Measurements from ENCODE around the gene CHFR.
A peak's percentile ranks its signal among the peaks of the same experiment; 100 is the strongest.

CHFR gene

DNA sequence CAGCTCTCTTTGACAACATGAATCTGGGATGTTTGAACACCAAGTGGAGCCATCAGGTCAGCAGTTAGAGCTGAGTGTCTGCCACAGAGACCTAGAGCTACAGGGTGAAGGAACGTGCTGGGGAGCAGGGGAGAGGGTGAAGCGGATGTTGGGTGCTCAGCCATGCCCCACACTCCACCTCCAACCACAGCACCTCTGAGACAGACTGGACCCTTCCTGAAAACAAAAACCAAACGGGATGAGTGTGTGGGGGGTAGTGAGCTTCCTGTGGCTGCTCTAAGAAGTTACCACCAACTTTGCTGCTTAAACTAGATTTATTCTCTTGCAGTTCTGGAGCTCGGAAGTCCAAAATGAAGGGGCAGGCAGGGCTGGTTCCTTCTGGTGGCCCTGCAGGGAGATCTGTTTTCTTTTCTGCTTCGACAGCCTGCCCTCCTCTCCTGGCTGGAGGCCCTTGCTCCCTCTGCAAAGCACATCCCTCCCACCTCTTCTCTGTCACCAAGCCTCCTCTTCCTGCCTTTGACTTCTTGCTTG, 53.2 kb downstream of the CHFR start:
- peak overlapping the region in 9 of 11 experiments; percentile 44 to 84 (median 74); a peak in 17 of 22 replicates for H3K27ac ChIP-seq
- H3K4me1 ChIP-seq: peaks cover 56 to 67% (median 62%) of the 10 kb centered on the region in 10 experiments
- H3K9me3 ChIP-seq (replicated peaks in 1 of 11): no peaks in the 10 kb centered on the region
- H3K27me3 ChIP-seq: peaks cover 0 to 21% (median 0%) of the 10 kb centered on the region in 11 experiments; a peak in 5 of 22 replicates
- H3K9ac ChIP-seq: peak overlapping the region in 9 of 11 experiments; percentile 50 to 75 (median 67); a peak in 17 of 22 replicates
- peak overlapping the region; percentile 68 to 97 (median 89) for H3K4me2 ChIP-seq
- H3K36me3 ChIP-seq: peaks cover 0 to 40% (median 10%) of the 10 kb centered on the region in 11 experiments; a peak in 11 of 22 replicates
- no peak for TF ChIP-seq Cebpa-rat (IDR thresholded peaks at IDR 0.05)
- peaks cover 0 to 62% (median 19%) of the 10 kb centered on the region in 11 experiments; a peak in 16 of 22 replicates for H4K20me1 ChIP-seq
- peak overlapping the region in 7 of 10 experiments; percentile 8 to 59 (median 32); a peak in 7 of 20 replicates for H3K4me3 ChIP-seq

- H3K4me3 ChIP-seq: no peak overlapping the region
- H3K36me3 ChIP-seq: peaks cover 0 to 31% (median 4%) of the 10 kb centered on the region in 11 experiments; a peak in 7 of 22 replicates
- no peak for TF ChIP-seq Cebpa-rat (IDR thresholded peaks at IDR 0.05)
- H3K9me3 ChIP-seq (replicated peaks in 1 of 11): no peaks in the 10 kb centered on the region
- peaks cover 51 to 59% (median 54%) of the 10 kb centered on the region in 10 experiments for H3K4me1 ChIP-seq
- peak overlapping the region in 7 of 11 experiments; percentile 60 to 84 (median 74); a peak in 10 of 22 replicates for H3K27ac ChIP-seq
- peak overlapping the region in 9 of 11 experiments; percentile 82 to 97 (median 93); a peak in 15 of 22 replicates for H3K4me2 ChIP-seq
- peaks cover under 1 to 53% (median 13%) of the 10 kb centered on the region in 11 experiments; a peak in 16 of 22 replicates for H4K20me1 ChIP-seq
- H3K27me3 ChIP-seq: peaks cover 0 to 21% (median 0%) of the 10 kb centered on the region in 11 experiments; a peak in 5 of 22 replicates
- peak overlapping the region in 5 of 11 experiments; percentile 52 to 75 (median 67); a peak in 9 of 22 replicates for H3K9ac ChIP-seq
Measured at GRCh38 chr12:132833341-132833740, 54.1 kb downstream of the CHFR start.

DNA sequence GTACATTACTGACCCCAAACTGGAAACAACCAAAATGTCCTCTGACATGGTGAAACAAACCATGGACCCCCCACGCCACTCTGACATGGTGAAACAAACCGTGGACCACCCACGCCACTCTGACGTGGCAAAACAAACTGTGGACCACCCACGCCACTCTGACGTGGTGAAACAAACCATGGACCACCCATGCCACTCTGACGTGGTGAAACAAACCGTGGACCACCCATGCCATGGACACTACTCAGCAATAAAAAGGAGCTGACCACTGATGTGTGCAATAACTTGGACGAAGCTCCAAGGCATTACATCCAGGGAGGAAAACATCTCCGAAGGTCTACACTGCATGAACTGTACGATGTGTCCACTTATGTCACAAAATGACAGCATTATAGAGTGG, 55.6 kb downstream of the CHFR start:
- Histone ChIP-seq H3K36me3 (peaks cover 6 to 33% (median 10%) of the 10 kb centered on the region in 11 experiments), H3K4me2 (no peak overlapping the region), H3K9ac (no peak overlapping the region), H3K4me3 (no peak overlapping the region), H3K4me1 (peaks cover 46 to 57% (median 51%) of the 10 kb centered on the region in 10 experiments), H4K20me1 (peaks cover 6 to 50% (median 19%) of the 10 kb centered on the region in 11 experiments; a peak in 15 of 22 replicates), H3K27me3 (peaks cover 0 to 6% (median 0%) of the 10 kb centered on the region in 11 experiments; a peak in 5 of 22 replicates), H3K9me3 (replicated peaks in 1 of 11) (no peaks in the 10 kb centered on the region), H3K27ac (no peak overlapping the region)
- TF ChIP-seq Cebpa-rat (IDR thresholded peaks at IDR 0.05): no peak

GRCh38 chr12:132828706-132829534, 58.5 kb downstream of the CHFR start, which contains the start of gene GOLGA3:
Gene GOLGA3 (minus strand): TSS chr12:132828869. CDS start chr12:132822128, 6,741 bp downstream.
- Histone ChIP-seq H3K4me1 (peaks cover 28 to 47% (median 39%) of the 10 kb centered on the region in 10 experiments), H3K4me2 (peak within 1 kb of the TSS; percentile 90 to 99 (median 96)), H3K9me3 (replicated peaks in 1 of 11) (no peaks in the 10 kb centered on the region), H3K27me3 (no peaks in the 10 kb centered on the region), H3K9ac (peak within 1 kb of the TSS; percentile 93 to 100 (median 99)), H3K36me3 (peaks cover 32 to 62% (median 39%) of the 10 kb centered on the region in 11 experiments), H3K27ac (peak within 1 kb of the TSS; percentile 97 to 100 (median 100)), H4K20me1 (peaks cover 22 to 50% (median 39%) of the 10 kb centered on the region in 11 experiments; a peak in 18 of 22 replicates), H3K4me3 (peak within 1 kb of the TSS; percentile 79 to 96 (median 88))
- no peak for TF ChIP-seq Cebpa-rat (IDR thresholded peaks at IDR 0.05)

- Histone ChIP-seq H3K36me3 (peaks cover 33 to 64% (median 43%) of the 10 kb centered on the region in 11 experiments), H3K27ac (peak overlapping the region; percentile 97 to 100 (median 100)), H3K4me2 (peak overlapping the region; percentile 90 to 99 (median 96)), H4K20me1 (peaks cover 27 to 55% (median 45%) of the 10 kb centered on the region in 11 experiments; a peak in 18 of 22 replicates), H3K4me3 (peak overlapping the region; percentile 79 to 96 (median 88)), H3K4me1 (peaks cover 25 to 40% (median 34%) of the 10 kb centered on the region in 10 experiments), H3K27me3 (no peaks in the 10 kb centered on the region), H3K9ac (peak overlapping the region; percentile 93 to 100 (median 99)), H3K9me3 (replicated peaks in 1 of 11) (no peaks in the 10 kb centered on the region)
- no peak for TF ChIP-seq Cebpa-rat (IDR thresholded peaks at IDR 0.05)
Measured at GRCh38 chr12:132827763-132828703, 59.4 kb downstream of the CHFR start.

DNA sequence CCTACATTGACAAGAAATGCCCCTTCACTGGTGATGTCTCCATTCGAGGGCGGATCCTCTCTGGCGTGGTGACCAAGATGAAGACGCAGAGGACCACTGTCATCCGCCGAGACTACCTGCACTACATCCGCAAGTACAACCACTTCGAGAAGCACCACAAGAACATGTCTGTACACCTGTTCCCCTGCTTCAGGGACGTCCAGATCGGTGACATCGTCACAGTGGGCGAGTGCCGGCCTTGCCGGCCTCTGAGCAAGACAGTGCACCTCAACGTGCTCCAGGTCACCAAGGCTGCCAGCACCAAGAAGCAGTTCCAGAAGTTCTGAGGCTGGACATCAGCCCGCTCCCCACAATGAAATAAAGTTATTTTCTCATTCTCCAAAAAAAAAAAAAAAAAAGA, 61.5 kb downstream of the CHFR start:
- Histone ChIP-seq H3K9me3 (replicated peaks in 1 of 11) (no peaks in the 10 kb centered on the region), H3K4me1 (peaks cover 25 to 54% (median 43%) of the 10 kb centered on the region in 10 experiments), H3K9ac (0 out of 22 replicates have a peak overlapping the region, but pooled peaks of 1 of the 11 experiments have one; percentile 93), H3K36me3 (peaks cover 53 to 68% (median 59%) of the 10 kb centered on the region in 11 experiments), H4K20me1 (peaks cover 29 to 70% (median 54%) of the 10 kb centered on the region in 11 experiments; a peak in 18 of 22 replicates), H3K27me3 (no peaks in the 10 kb centered on the region), H3K27ac (no peak overlapping the region), H3K4me2 (no peak overlapping the region; a peak in 1 of 22 replicates), H3K4me3 (no peak overlapping the region)
- no peak for TF ChIP-seq Cebpa-rat (IDR thresholded peaks at IDR 0.05)

- H3K9ac ChIP-seq: peak overlapping the region in 3 of 11 experiments; percentile 25 to 38 (median 37); a peak in 2 of 22 replicates
- no peaks in the 10 kb centered on the region for H3K27me3 ChIP-seq
- no peak overlapping the region for H3K27ac ChIP-seq
- no peaks in the 10 kb centered on the region for H3K9me3 ChIP-seq (replicated peaks in 1 of 11)
- H4K20me1 ChIP-seq: peaks cover 29 to 78% (median 54%) of the 10 kb centered on the region in 11 experiments; a peak in 18 of 22 replicates
- no peak for TF ChIP-seq Cebpa-rat (IDR thresholded peaks at IDR 0.05)
- H3K36me3 ChIP-seq: peaks cover 53 to 73% (median 61%) of the 10 kb centered on the region in 11 experiments
- no peak overlapping the region for H3K4me3 ChIP-seq
- H3K4me1 ChIP-seq: peaks cover 32 to 62% (median 51%) of the 10 kb centered on the region in 10 experiments
- no peak overlapping the region for H3K4me2 ChIP-seq
Measured at GRCh38 chr12:132825089-132825488, 62.3 kb downstream of the CHFR start.
